HG02840 (cell line): ENCODE results near the gene RGL4.

Source experiments
- ATAC-seq: cut with Tn5 transposase; IDR thresholded peaks from one replicate; pipeline ENCODE4 v1.9.1; 2021; ENCODE audit warnings: mild to moderate bottlenecking, moderate library complexity, moderate number of reproducible peaks; ENCODE audit not compliant: unreplicated experiment, low FRiP score

The RGL4 gene

DNA sequence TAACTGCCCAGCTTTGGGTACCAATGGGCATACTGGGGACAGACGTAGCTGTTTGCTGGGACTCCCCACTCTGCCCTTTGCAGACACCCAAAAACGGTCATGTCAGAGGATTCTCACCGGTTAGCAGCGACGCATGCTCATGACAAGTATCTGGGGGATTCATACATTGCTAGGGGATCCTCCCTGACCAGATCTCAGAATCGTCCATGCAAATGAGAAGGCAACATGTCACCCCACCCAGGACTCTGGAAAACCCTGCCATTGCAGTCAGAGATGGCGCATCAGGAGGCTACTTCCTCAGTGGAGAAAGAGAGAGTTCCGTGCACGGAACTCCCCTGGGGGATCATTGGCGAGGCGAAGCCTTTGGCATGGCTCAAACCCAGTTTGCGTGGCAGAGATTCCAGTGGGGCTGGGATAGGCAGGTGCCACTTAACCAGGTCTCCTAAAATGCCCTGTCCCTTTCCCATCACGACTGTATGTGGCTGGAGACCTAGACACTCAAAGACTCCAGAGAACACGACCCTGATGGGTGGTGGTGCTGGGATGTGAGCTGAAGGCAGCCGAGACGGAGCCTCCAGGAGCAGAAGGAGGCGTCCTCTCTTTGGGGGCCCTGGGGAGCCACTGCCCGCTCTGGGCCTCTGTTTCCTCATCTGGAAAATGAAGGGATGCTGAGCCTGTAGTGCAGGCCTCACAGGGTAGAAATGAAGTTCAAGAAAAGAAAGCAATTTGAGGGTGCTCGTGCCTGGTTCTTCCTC, 4.9 kb downstream of the RGL4 start:
- ATAC-seq: no peak

DNA sequence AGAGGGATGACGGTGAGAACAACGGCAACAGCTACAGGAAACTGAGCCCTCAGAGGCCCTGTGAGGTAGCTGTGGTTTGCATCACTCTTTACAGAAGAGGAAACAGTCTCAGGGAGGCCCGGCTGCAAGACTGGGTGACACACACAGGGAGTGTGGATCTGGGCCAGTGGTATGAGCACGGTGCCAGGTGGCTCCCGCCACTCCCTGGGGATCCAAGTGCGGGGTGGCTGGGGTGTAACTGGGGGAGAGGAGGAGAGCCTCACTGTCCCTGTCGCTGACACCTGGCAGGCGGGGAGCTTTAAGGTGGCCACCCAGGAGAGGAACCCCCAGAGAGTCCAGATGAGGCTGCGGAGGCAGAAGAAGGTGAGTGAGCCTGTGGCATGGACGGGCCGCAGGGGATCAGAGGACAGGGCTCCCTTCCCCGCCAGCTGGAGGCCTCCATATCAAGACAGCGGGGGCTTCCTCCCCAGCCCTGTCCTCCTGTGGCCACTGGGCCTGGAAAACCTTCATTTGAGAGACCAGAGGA, 5.6 kb downstream of the RGL4 start:
- ATAC-seq: no peak

DNA sequence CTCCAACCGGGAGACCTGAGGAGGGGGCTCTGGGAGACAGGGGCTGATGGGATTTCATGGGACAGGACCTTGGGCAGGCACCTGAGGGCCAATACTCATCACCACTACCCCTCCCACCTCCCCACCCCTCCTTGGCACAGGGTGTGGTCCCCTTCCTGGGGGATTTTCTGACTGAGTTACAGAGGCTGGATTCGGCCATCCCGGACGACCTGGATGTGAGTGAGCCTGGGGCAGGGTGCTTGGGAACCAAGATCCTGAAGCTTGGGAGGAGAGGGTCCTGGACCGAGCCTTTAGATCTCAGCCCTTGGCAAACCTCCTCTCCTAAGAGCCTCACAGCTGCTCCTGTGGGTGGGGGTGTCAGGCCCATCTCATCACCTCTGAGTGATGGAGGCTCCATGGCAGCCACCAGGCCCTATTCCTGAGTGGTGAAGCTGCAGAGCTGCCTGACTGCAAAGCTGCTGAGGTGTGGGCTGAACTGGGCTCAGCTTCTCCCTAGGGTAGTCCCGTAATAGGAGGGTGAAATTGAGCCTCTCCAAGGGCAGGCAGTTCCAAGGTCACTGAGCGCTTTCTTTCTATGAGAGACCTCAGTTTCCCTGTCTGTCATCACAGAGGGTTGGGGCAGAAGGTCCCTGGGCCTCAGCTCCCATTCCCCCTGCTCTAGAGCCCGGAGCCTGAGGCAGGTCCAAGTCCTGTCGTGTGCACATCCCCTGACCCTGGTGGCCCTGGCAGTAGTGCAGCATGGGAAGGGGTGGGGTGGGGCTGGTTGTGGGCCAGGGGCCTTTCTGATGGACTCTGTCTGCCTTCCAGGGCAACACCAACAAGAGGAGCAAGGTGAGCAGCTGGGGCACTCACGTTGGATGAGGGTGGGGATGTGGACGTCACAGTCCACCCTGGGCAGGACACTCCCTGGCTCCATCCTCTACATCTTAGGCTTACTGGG, 6.5 kb downstream of the RGL4 start:
- ATAC-seq: no peak

DNA sequence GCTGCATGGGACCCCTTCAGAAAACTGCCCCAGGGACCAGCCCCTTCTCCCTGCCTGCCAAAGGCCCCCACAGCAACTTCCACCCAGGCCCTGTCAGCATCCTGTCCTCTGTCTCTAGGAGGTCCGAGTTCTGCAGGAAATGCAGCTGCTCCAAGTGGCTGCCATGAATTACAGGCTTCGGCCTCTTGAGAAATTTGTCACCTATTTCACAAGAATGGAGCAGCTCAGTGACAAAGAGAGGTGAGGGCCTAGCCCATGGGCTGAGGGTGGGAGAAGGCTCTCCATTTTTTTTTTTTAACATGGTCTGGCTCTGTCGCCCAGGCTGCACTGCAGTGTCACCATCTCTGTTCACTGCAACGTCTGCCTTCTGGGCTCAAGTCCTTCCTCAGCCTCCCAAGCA, 7.3 kb downstream of the RGL4 start:
- ATAC-seq: no peak

DNA sequence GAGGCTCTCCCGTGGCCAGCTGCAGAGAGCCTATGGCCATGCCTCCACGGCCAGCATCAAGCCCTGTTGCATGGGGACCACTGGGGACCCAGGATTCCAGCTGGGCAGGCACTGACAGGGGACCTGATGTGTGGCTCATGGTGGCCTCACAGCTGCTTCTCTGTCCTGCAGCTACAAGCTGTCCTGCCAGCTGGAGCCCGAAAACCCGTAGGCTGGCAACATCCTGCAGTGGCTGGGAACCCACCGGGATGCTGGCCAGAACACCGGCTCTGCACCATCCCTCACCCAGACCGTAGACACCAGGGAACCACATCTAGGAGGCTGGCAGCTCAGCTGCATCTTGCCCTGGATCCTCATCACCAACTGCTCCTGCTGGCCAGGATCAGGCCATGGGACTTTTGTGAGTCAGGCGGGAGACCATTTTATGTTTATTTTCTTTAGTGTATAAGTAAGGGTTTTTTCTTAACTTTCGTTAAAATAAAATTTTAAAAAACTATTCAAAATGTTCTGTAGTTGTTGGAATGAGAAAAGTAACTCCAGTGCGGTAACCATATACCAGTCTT, 7.9 kb downstream of the RGL4 start:
- ATAC-seq: no peak

DNA sequence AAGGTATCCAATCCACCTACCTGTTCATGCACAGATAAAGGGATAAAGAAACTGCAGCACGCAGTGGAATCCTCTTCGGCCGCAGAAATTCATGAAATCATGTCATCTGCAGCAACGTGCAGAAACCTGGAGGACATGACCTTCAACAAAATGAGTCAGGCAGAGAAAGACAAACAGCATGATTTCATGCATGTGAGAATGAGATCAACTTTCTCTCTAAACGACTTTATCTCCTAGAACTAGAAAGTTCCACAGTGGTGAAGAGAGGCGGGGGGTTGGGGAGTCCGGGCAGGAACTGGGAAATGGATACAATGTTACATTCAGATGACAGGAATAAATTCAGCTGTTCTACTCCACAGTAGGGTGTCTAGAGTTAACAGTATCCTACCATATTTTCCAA, 9.9 kb downstream of the RGL4 start:
- ATAC-seq: no peak

DNA sequence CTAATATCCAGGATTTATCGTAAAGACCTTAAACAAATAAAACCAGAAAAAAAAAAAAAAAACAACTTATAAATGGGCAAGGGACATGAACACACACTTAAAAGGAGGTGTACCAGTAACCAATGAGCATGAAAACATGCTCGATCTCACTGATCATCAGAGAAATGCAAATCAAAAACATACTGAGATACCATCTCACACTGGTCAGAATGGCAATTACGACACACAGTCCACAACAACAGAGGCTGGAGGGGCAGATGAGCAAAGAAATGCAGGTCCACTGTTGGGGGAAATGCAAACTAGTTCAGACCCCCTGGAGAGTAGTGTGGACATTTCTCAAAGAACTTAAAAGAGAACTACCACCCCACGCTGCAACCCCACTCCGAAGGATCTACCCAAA, 13.2 kb downstream of the RGL4 start:
- no peak for ATAC-seq

DNA sequence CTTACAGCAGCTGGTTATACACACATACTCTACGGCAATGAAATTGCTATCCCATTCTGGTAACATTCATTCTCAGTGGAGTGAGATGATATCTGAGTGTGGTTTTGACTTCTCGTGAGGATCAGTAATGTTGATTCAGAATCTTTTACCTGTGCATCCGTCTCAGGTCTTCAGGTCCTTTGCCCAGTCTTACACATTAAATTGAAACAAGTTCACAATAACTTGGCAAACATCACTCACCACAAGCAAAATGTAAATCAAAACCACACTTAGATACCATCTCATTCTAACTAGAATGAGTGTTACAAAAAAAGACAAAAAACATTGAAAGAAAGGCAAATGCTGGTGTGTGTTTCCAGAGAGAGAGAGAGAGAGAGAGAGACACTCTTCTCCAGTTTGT, 14.0 kb downstream of the RGL4 start:
- no peak for ATAC-seq

DNA sequence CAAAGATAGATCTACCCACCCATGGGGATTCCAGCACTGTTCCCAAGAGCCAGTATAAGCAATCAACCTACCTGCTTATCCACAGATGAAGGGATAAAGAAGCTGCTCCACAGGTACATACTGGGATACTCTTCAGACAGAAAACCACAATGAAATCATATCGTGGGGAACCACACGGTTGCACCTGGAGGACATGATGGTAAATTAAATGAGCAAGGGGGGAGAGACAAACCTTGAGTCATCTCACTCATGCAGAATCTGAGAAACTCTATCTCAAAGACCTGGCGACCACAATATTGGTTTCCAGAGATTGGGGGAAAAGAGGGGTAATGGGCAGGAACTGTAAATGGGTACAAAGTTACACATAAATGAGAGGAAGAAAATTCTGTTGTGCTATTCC, 14.5 kb downstream of the RGL4 start:
- ATAC-seq: no peak

DNA sequence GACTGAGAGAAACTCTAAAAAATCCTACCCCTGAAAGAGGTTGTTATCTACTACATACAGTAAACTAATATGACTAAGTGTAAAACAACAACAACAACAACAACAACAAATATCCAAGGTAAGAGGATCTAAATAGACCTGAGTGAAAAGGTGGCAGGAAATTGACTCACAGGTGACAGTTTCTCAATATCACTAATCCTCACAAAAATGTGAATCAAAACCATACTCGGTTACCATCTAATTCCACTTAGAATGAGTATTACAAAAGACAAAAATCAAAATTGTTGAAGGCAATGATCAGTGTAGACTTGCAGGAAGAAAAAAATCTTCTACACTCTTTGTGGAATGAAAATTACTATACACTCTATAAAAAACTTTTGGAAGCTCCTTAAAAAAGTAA, 17.5 kb downstream of the RGL4 start:
- ATAC-seq: no peak

DNA sequence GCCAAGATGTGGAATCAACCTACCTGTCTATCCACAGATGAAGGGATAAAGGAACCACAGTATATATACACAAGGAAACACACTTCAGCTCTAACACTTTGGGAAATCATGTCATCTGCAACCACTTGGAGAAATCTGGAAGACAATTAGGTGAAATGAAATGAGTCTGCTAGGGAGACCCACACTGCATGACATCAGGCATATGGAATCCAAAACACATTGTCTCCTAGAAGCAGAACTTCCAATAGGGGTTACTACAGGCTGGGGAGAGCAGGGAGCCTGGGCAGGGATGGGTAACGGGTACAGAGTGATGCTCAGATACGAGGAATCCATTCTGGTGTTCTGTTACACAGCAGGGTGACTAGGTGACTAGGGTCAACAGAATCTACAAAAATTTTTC, 18.3 kb downstream of the RGL4 start:
- ATAC-seq: no peak

DNA sequence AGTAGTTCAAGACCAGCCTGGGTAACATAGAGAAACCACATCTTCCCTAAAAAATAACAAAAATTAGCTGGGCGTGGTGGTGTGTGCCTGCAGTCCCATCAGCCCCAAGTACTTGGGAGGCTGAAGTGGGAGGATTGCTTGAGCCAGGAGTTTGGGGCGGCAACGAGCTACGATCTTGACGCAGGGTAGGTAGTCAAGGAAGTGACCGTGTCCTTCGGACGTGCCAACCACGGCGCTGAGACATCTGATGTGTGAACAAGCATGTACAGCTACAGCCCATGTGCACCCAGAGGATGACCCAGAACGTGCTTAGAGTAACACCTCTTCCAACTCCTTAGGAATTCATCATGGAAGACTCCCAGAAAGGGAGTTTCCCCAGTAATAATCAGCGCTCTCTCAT, 21.4 kb downstream of the RGL4 start:
- ATAC-seq: no peak

DNA sequence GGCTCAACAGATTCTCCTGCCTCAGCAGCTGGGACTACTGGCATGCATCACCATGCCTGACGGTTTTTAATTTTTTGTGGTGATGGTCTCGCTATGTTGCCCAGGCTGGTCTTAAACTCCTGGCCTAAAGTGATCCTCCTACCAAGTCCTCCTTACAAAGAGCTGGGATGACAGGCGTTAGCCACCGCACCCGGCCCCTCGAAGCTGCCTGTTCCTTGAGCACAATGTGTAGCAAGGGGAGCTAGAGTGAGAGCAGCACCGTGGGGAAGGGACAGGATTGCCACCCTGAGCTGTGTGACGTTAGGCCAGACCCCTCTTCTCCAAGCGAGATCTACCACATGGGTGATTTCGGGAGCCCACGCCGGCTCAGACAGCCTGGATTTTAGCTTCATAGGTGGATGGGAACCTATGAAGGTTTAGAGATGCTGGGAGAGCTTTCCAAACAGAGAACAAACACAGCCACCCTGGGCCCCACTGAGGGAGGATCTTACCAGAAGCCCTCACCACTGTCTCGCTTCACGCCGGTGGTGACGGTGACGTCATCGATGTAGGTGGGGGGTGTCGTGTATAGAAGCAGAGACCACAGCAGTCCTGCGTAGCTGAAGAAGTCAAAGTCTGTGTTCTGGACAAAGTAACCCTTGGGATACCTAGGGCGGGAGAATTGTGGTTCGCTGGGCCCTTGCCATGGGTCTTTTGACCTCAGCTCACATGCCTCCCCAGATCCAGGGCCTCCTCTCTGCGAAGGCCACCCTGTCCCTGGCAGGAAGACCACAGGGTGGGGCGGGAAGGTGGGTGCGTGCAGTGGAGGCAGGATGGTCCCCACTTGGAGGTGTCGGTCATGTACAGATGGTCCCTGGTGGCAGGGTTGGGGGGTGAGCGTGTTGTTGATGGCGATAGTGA, 23.1 kb downstream of the RGL4 start:
- no peak for ATAC-seq

DNA sequence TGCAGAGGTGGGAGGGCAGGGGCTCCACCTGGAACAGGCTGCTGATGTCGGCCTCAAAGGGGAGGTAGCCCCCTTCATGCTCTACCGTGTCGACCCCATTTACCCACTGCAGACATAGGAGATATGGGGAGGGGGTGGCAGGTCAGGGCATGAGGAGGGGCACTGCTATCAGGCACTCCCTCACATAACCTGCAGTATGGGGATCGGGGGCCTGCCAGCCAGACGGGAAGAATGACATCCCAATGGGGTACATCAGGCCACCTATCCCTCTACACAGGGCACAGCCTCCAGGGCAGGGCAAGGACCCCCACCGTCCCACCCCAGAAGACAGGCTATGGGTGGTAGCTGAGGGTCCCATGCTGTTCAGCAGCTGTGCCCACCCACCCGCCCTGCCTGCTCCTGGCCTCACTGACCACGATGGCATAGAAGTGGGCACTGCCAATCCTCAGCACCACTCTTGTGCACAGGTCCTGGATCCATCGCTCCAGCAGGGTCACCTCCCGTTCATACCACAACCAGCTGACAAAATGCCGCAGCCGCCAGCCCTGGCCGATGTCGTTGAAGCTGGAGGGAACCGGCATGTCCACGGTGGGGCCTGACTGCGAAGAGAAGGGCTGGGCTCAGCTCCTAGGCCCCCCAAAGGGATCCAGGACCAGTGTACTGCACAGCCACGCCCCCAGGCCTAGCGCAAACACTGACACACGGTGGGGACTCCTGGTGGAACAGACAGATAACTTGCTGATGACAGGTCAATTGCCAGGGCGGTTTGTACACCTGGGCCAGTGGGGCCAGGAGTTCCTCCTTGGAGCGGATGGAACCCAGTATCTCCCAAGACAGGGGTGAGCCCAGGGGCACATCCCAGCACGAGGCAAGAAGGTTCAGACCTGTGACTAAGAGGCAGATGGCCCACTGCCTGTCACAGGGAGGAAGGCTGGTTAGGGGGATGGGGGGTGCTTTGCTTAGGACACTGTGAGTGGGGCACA, 24.1 kb downstream of the RGL4 start:
- no peak for ATAC-seq

DNA sequence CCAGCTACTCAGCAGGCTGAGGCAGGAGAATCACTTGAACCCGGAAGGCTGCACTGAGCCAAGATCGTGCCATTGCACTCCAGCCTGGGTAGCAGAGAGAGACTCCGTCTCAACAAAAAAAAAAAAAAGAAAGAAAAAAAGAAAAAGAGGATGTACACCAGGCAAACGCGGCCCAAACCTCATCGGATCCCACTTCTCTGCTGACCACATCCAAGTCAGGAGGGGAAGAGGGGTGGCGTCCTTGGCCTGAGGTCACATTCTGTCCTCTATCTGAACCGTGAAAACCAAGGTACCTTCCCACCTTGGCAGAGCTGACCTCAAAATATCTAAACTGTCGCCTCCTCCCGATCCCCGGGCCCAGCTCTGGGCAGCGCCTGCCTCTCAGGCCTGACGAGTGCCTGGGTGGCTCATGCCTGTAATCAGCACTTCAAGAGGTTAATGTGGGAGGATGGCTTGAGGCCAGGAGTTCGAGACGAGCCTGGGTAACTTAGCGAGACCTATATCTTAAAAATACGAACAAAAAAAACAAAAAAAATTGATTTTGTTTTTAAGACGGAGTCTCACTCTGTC, 25.1 kb downstream of the RGL4 start:
- ATAC-seq: no peak

DNA sequence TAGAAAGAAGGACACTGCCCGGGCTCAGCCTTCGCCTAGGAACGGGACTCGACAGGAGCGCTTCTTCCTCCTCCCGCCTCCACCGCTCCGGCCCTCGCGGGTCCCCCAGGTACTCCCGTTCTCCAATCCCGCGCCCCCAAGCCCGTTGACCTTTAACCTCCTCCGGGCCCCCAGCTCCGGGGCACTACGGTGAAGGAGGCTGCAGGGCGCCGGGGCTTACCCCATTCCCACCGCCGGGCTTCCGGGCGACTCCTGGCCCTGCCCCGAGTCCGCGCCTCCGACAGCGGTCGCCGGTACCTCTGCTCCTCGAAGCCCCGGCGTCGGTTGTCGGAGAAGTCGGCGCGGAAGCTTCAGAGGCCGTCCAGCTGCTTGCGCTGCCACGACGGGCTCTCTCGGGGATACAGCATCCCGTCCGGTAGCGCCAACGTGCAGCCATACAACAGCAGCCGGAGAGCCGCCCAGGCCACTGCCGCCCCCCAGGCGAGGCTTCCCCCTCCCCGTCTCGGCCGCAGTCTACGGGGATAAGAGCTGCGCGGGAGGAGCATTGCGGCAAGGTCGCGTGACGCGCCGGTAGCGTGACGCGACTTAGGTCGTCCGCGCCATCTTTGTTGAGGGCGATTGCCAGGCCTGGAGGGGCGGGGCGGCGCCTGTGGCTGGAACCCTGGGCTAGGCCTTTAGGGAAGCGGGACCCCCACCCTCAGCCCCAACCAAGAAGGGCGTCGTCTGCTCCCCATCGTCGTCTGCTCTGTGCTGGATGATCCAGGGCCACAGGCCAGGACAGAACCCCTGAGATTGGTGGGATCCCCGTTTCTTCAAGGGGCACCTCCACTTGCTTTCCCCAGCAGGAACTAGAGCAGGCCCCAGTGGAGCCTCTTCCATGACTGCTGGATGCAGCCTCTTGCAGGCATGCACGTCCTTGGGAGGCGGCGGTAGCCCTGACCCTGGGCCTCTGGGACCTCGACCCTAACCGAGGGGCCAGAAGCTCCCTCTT, 26.3 kb downstream of the RGL4 start:
- ATAC-seq: peak; percentile 74

DNA sequence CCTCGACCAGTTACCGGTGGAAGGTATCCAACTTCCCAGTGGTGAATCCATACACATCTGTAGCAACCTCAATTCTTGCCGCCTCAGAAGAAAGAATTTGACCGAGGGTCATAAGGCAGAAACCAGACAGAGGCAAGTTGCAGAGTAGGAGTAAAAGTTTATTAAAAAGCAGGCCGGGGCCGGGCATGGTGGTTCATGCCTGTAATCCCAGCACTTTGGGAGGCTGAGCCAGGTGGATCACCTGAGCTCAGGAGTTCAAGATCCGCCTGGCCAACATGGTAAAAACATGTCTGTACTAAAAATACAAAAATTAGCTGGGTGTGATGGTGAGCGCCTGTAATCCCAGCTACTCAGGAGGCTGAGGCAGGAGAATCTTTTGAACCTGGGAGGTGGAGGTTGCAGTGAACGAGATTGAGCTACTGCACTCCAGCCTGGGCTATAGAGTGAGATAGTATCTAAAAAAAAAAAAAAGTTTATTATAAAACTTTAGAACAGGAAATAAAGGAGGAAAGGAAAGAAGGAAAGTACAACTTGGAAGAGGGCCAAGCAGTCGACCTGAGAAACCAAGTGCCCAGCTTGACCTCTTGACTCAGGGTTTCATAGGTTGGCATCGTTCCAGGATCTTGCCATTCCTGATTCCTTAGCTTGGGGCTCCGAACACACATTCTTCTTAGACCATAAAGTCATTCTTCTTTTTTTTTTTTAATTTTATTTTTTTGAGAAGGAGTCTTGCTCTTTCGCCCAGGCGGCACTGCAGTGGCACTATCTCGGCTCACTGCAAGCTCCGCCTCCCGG, 27.8 kb downstream of the RGL4 start:
- no peak for ATAC-seq
